Spleen (tissue), 11 donors: ENCODE data around the gene HBQ1. TPM values are rescaled to one million over a fixed set of nuclear protein-coding genes. Genes with fewer than 3 reads are reported as not detected.

Experiments used
- polyA plus RNA-seq, 3 donors: library from polyadenylated mRNA; stranded (reverse); fragments of 200-250 nt; gene quantifications; one replicate each; pipeline ENCODE4 v1.2.1, GENCODE V29; 2013
- small RNA-seq, 4 donors: library from RNA; depleted of rRNA; stranded (forward); fragments of <200 nt; gene quantifications; one replicate each; pipeline ENCODE3, GENCODE V24; 2016
- total RNA-seq, 7 donors: library from RNA; depleted of rRNA in 3 of 7; stranded (reverse); fragments of >200 nt in 3 of 7; fragmentation: NEBNext Ultra II Directional in 4 of 7; extraction: Animal tissue kit (Norgen Biotek cat#: 25700) in 4 of 7; gene quantifications; one replicate each; pipeline versions ENCODE4 v1.1.0 to v1.2.1, GENCODE V29; 2016 to 2021
- donor health status: healthy with polysubstance abuse.
- donor health status: DM: no; HTN: no; CAD: no; lungs with moderate emphysema.
- donor health status: DM: no; HTN: no; CAD: no.
- donor health status: Bipolar disorder and iron deficiency.
- donor health status: healthy.
- donor health status: DM: no; HTN: no; CAD: no.
- donor health status: DM: yes; HTN: yes; CAD: no.

HBQ1 gene
- total and polyA plus RNA-seq, 10 donors = 0.41 to 11.3 (median 6.6) TPM; not detected in 3

Small RNAs within 50 kb of the gene (small RNA-seq; reads per million reads assigned to genes)
- gene RF00019 = 0 reads per million in 4 donors

Other genes with a start within 250 kb of the HBQ1 start
- 10 to 100 TPM in 4 of 7 donors, 1 to 10 TPM in 3; 5.2 to 17.9 (median 13.2) TPM for gene POLR3K, start 126.9 kb upstream of the HBQ1 start, total RNA-seq
- gene POLR3K, start 126.9 kb upstream of the HBQ1 start, polyA plus RNA-seq = 10 to 100 TPM; 13.1 to 24.1 (median 21.2) TPM
- 10 to 100 TPM; 13.6 to 25.1 (median 17.2) TPM for gene SNRNP25, start 126.6 kb upstream of the HBQ1 start, total RNA-seq
- gene SNRNP25, start 126.6 kb upstream of the HBQ1 start, polyA plus RNA-seq = 10 to 100 TPM; 39.8 to 48.1 (median 46.6) TPM
- 10 to 100 TPM in 4 of 7 donors, 1 to 10 TPM in 3; 6.5 to 23.0 (median 14.9) TPM for gene RHBDF1, start 107.8 kb upstream of the HBQ1 start, total RNA-seq
- gene RHBDF1, start 107.8 kb upstream of the HBQ1 start, polyA plus RNA-seq = 10 to 100 TPM in 1 of 3 donors, 1 to 10 TPM in 2; 7.0 to 11.4 (median 9.2) TPM
- 10 to 100 TPM; 34.8 to 82.4 (median 50.0) TPM for gene MPG, start 102.2 kb upstream of the HBQ1 start, total RNA-seq
- gene MPG, start 102.2 kb upstream of the HBQ1 start, polyA plus RNA-seq = 100 to 1,000 TPM; 115 to 122 (median 121) TPM
- 10 to 100 TPM; 22.7 to 38.7 (median 31.7) TPM for gene NPRL3, start 41.8 kb upstream of the HBQ1 start, total RNA-seq
- gene NPRL3, start 41.8 kb upstream of the HBQ1 start, polyA plus RNA-seq = 10 to 100 TPM in 2 of 3 donors, 1 to 10 TPM in 1; 8.7 to 22.4 (median 12.5) TPM
- 1 to 10 TPM in 1 of 7 donors, not detected in 6; 1.2 TPM for gene HBZ, start 27.8 kb upstream of the HBQ1 start, total RNA-seq
- gene HBZ, start 27.8 kb upstream of the HBQ1 start, polyA plus RNA-seq = under 1 TPM in 1 of 3 donors, not detected in 2; 0.16 TPM
- 10 to 100 TPM in 4 of 7 donors, 1 to 10 TPM in 2, not detected in 1; 1.4 to 96.6 (median 24.0) TPM for gene HBM, start 14.5 kb upstream of the HBQ1 start, total RNA-seq
- 1 to 10 TPM in 1 of 3 donors, under 1 TPM in 2; 0.20 to 2.9 (median 0.28) TPM for gene HBM, start 14.5 kb upstream of the HBQ1 start, polyA plus RNA-seq
- over 10,000 TPM in 3 of 7 donors, 1,000 to 10,000 TPM in 2, 100 to 1,000 TPM in 2; 283 to 16,395 (median 9,081) TPM for gene HBA2, start 7.6 kb upstream of the HBQ1 start, total RNA-seq
- 1,000 to 10,000 TPM in 1 of 3 donors, 100 to 1,000 TPM in 2; 256 to 5,765 (median 344) TPM for gene HBA2, start 7.6 kb upstream of the HBQ1 start, polyA plus RNA-seq
- over 10,000 TPM in 1 of 7 donors, 1,000 to 10,000 TPM in 4, 100 to 1,000 TPM in 2; 276 to 25,333 (median 6,594) TPM for gene HBA1, start 3.8 kb upstream of the HBQ1 start, total RNA-seq
- 1,000 to 10,000 TPM in 1 of 3 donors, 100 to 1,000 TPM in 1, 10 to 100 TPM in 1; 77.8 to 2,221 (median 120) TPM for gene HBA1, start 3.8 kb upstream of the HBQ1 start, polyA plus RNA-seq
- 100 to 1,000 TPM in 5 of 7 donors, 10 to 100 TPM in 2; 76.7 to 158 (median 105) TPM for gene LUC7L, start 49.0 kb downstream of the HBQ1 start, total RNA-seq
- 100 to 1,000 TPM; 110 to 318 (median 282) TPM for gene LUC7L, start 49.0 kb downstream of the HBQ1 start, polyA plus RNA-seq
- 10 to 100 TPM; 32.2 to 63.1 (median 42.5) TPM for gene FAM234A, start 54.4 kb downstream of the HBQ1 start, total RNA-seq
- gene FAM234A, start 54.4 kb downstream of the HBQ1 start, polyA plus RNA-seq = 10 to 100 TPM; 13.0 to 25.9 (median 13.1) TPM
- gene RGS11, start 95.5 kb downstream of the HBQ1 start, total RNA-seq = 1 to 10 TPM; 1.0 to 5.4 (median 2.6) TPM
- gene RGS11, start 95.5 kb downstream of the HBQ1 start, polyA plus RNA-seq = 1 to 10 TPM in 2 of 3 donors, under 1 TPM in 1; 0.79 to 5.2 (median 1.9) TPM
- gene ARHGDIG, start 100.1 kb downstream of the HBQ1 start, total RNA-seq = not detected
- under 1 TPM; 0.23 to 0.99 (median 0.26) TPM for gene ARHGDIG, start 100.1 kb downstream of the HBQ1 start, polyA plus RNA-seq
- 1 to 10 TPM in 1 of 7 donors, under 1 TPM in 2, not detected in 4; 0.28 to 1.1 (median 0.39) TPM for gene PDIA2, start 102.7 kb downstream of the HBQ1 start, total RNA-seq
- 1 to 10 TPM in 2 of 3 donors, under 1 TPM in 1; 0.67 to 2.4 (median 1.4) TPM for gene PDIA2, start 102.7 kb downstream of the HBQ1 start, polyA plus RNA-seq
- 10 to 100 TPM; 22.6 to 27.3 (median 24.8) TPM for gene AXIN1, start 172.3 kb downstream of the HBQ1 start, total RNA-seq
- gene AXIN1, start 172.3 kb downstream of the HBQ1 start, polyA plus RNA-seq = 10 to 100 TPM; 12.9 to 22.7 (median 13.6) TPM
- gene MRPL28, start 190.1 kb downstream of the HBQ1 start, total RNA-seq = 10 to 100 TPM; 38.0 to 64.1 (median 48.0) TPM
- 100 to 1,000 TPM in 1 of 3 donors, 10 to 100 TPM in 2; 85.0 to 108 (median 85.7) TPM for gene MRPL28, start 190.1 kb downstream of the HBQ1 start, polyA plus RNA-seq
- 10 to 100 TPM; 35.7 to 63.2 (median 51.0) TPM for gene PGAP6, start 201.5 kb downstream of the HBQ1 start, total RNA-seq
- gene PGAP6, start 201.5 kb downstream of the HBQ1 start, polyA plus RNA-seq = 10 to 100 TPM; 19.5 to 40.6 (median 32.2) TPM
- gene NME4, start 216.7 kb downstream of the HBQ1 start, total RNA-seq = 10 to 100 TPM; 27.3 to 71.4 (median 50.0) TPM
- gene NME4, start 216.7 kb downstream of the HBQ1 start, polyA plus RNA-seq = 10 to 100 TPM; 43.4 to 75.8 (median 67.7) TPM
- gene DECR2, start 221.4 kb downstream of the HBQ1 start, total RNA-seq = 10 to 100 TPM in 5 of 7 donors, 1 to 10 TPM in 2; 8.9 to 14.8 (median 11.7) TPM
- 10 to 100 TPM in 2 of 3 donors, 1 to 10 TPM in 1; 9.1 to 19.5 (median 14.1) TPM for gene DECR2, start 221.4 kb downstream of the HBQ1 start, polyA plus RNA-seq
- 10 to 100 TPM; 33.8 to 52.7 (median 40.6) TPM for gene RAB11FIP3, start 245.2 kb downstream of the HBQ1 start, total RNA-seq
- 10 to 100 TPM; 12.3 to 27.1 (median 14.3) TPM for gene RAB11FIP3, start 245.2 kb downstream of the HBQ1 start, polyA plus RNA-seq